Measurements from ENCODE around the gene OPN1LW. TPM values are rescaled to one million over a fixed set of nuclear protein-coding genes. Genes with fewer than 3 reads are reported as not detected.

The OPN1LW gene
- total and polyA plus RNA-seq, 2 donors (not counting 3 experiments of a cell fraction or from before 2014, with no cell fraction given) = not detected

GRCh38 chrX:154096140-154097002 is 47.7 kb upstream of the OPN1LW start:
- no peaks in the 10 kb centered on the region for H3K9me1 ChIP-seq (replicated peaks; ENCODE audit: control insufficient read depth, extremely low read depth, insufficient read depth, low read length)
- peaks cover 0 to 3% of the 10 kb centered on the region in 2 experiments for H3K27me3 ChIP-seq (ENCODE audit: control insufficient read depth in 2 of 2, insufficient read depth in 2 of 2, low read length in 2 of 2)
- FAIRE-seq (no peak), DNase-seq (ENCODE audit: low read depth, low spot score) (no peak)
- H3K4me2 ChIP-seq (ENCODE audit: insufficient read depth, low read length) = peak overlapping the region; percentile 88
- peaks cover 0 to 2% of the 10 kb centered on the region in 2 experiments for H3K36me3 ChIP-seq (ENCODE audit: control insufficient read depth in 2 of 2, extremely low read depth in 1 of 2, insufficient read depth in 2 of 2, low read length in 2 of 2)
- TF ChIP-seq POLR2AphosphoS5 (IDR thresholded peaks at IDR 0.05; ENCODE audit: insufficient read depth, low read depth, low read length) (no peak), MYC (IDR thresholded peaks at IDR 0.05; ENCODE audit: low read depth, low read length) (no peak), POLR2A (IDR thresholded peaks at IDR 0.05; ENCODE audit: low read depth, low read length) (no peak), FOS (IDR thresholded peaks at IDR 0.05; ENCODE audit: borderline replicate concordance, insufficient read depth, low read length) (no peak), JUN (IDR thresholded peaks at IDR 0.05; ENCODE audit: borderline replicate concordance, insufficient read depth, insufficient read length, low read depth) (no peak), GATA2 (IDR thresholded peaks at IDR 0.05; ENCODE audit: insufficient read depth, insufficient read length, low read depth, low read length) (no peak), MAX (IDR thresholded peaks at IDR 0.05; ENCODE audit: insufficient read depth, insufficient read length) (no peak), EZH2 (IDR thresholded peaks at IDR 0.05; ENCODE audit: borderline replicate concordance, low read depth, low read length, severe bottlenecking) (no peak)
- TF ChIP-seq, protein P1, sequence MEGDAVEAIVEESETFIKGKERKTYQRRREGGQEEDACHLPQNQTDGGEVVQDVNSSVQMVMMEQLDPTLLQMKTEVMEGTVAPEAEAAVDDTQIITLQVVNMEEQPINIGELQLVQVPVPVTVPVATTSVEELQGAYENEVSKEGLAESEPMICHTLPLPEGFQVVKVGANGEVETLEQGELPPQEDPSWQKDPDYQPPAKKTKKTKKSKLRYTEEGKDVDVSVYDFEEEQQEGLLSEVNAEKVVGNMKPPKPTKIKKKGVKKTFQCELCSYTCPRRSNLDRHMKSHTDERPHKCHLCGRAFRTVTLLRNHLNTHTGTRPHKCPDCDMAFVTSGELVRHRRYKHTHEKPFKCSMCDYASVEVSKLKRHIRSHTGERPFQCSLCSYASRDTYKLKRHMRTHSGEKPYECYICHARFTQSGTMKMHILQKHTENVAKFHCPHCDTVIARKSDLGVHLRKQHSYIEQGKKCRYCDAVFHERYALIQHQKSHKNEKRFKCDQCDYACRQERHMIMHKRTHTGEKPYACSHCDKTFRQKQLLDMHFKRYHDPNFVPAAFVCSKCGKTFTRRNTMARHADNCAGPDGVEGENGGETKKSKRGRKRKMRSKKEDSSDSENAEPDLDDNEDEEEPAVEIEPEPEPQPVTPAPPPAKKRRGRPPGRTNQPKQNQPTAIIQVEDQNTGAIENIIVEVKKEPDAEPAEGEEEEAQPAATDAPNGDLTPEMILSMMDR (IDR thresholded peaks at IDR 0.05; ENCODE audit: extremely low read depth in 1 of 2, insufficient read depth in 1 of 2, low read depth in 1 of 2, low read length in 2 of 2) = no peak
- H3K27ac ChIP-seq (ENCODE audit: insufficient read depth, low read depth, low read length) = peak overlapping the region; percentile 5
- dilution Hi-C loops (cut with MboI; ENCODE audit: extremely low pct_ligation_motif_present, low sequenced_read_pairs) = no loop called here
- H3K4me3 ChIP-seq (replicated peaks in 1 of 3; ENCODE audit: insufficient read depth in 1 of 3, low read depth in 1 of 3, low read length in 3 of 3) = peak overlapping the region; percentile 71 to 76 (median 74)
- intact Hi-C loops (cut with micrococcal nuclease) = loop anchor here (1.0 to 2.0 kb wide), 4 partner anchors 40 to 125 kb away; partner anchors contain the start of gene HCFC1
- POLR2A ChIA-PET = no interaction called here
- peak overlapping the region; percentile 62 for H3K9ac ChIP-seq (replicated peaks; ENCODE audit: extremely low read depth, insufficient read depth, low read length)
- CTCF ChIA-PET = interaction anchor here (1.4 to 1.5 kb wide), 2 partner anchors 13 to 83 kb away, joined by 3 to 6 read pairs; no protein-coding TSS in a partner anchor
- no peaks in the 10 kb centered on the region for H3K9me3 ChIP-seq (replicated peaks; ENCODE audit: control insufficient read depth, insufficient read depth, low read length)
- peaks cover 53% of the 10 kb centered on the region for H3K79me2 ChIP-seq (ENCODE audit: control insufficient read depth, insufficient read depth, low read length)
- H3K4me1 ChIP-seq (ENCODE audit: control insufficient read depth, extremely low read depth, insufficient read depth, low read length) = peaks cover 24% of the 10 kb centered on the region
- H4K20me1 ChIP-seq (replicated peaks; ENCODE audit: control insufficient read depth, extremely low read depth, insufficient read depth, low read length) = peaks cover 3% of the 10 kb centered on the region
- H2AFZ ChIP-seq (ENCODE audit: low read depth, low read length) = no peak overlapping the region
- BruUV-seq (replicated peaks) = TSS peak; percentile 35

Data from endothelial cell of umbilical vein (primary cell).